GM23338 (cell line): Measurements from ENCODE around the gene PHF10. TPM values are rescaled to one million over a fixed set of nuclear protein-coding genes. Genes with fewer than 3 reads are reported as not detected.

Experiments used
- ATAC-seq: fragments of 200-7000 bp; cut with Tn5 transposase; 3 replicates; pipeline ENCODE4 v1.9.1; 2020
- DNase-seq: peaks from one replicate; pipeline ENCODE4 v3.0.0-alpha.2; 2015; ENCODE audit warnings: low spot score
- H2AFZ ChIP-seq: fragments of 200-600 bp; sonication (generic); 2 replicates; pipeline ENCODE4 v1.8.0; 2016; ENCODE audit warnings: antibody characterized with exemption, mild to moderate bottlenecking, moderate library complexity
- H3F3A ChIP-seq: fragments of 200-600 bp; sonication (generic); replicated peaks from 2 replicates; pipeline ENCODE4 v1.8.0; 2017; ENCODE audit warnings: antibody characterized with exemption, mixed run types, low read depth
- H3K27ac ChIP-seq: fragments of 200-600 bp; sonication (generic); 2 replicates; pipeline ENCODE4 v1.6.1; 2016; ENCODE audit warnings: low read depth
- H3K27me3 ChIP-seq: fragments of 200-600 bp; sonication (generic); 2 replicates; pipeline ENCODE4 v1.8.0; 2016; ENCODE audit warnings: mild to moderate bottlenecking, mixed run types, moderate library complexity; ENCODE audit not compliant: insufficient read depth
- H3K36me3 ChIP-seq: fragments of 200-600 bp; sonication (generic); 2 replicates; pipeline ENCODE4 v1.8.0; 2016; ENCODE audit warnings: mild to moderate bottlenecking; ENCODE audit not compliant: insufficient read depth
- H3K4me1 ChIP-seq: fragments of 200-600 bp; sonication (generic); 2 replicates; pipeline ENCODE4 v1.8.0; 2016; ENCODE audit warnings: mild to moderate bottlenecking, moderate library complexity; ENCODE audit not compliant: insufficient read depth
- H3K4me2 ChIP-seq: fragments of 200-600 bp; sonication (generic); 2 replicates; pipeline ENCODE4 v1.7.1; 2017; ENCODE audit warnings: mixed run types
- H3K4me3 ChIP-seq: fragments of 200-600 bp; sonication (generic); 2 replicates; pipeline ENCODE4 v1.6.1; 2016; ENCODE audit warnings: mixed run types
- H3K79me2 ChIP-seq: fragments of 200-600 bp; sonication (generic); replicated peaks from 2 replicates; pipeline ENCODE4 v1.8.0; 2017; ENCODE audit warnings: mild to moderate bottlenecking; ENCODE audit not compliant: insufficient read depth
- H3K9me2 ChIP-seq: fragments of 200-600 bp; sonication (generic); 2 replicates; pipeline ENCODE4 v1.8.0; 2017; ENCODE audit not compliant: insufficient read depth
- H4K20me1 ChIP-seq: fragments of 200-600 bp; sonication (generic); replicated peaks from 2 replicates; pipeline ENCODE4 v1.8.0; 2017; ENCODE audit warnings: mild to moderate bottlenecking; ENCODE audit not compliant: insufficient read depth
- H3K27ac Mint-ChIP-seq: 2 replicates; pipeline ENCODE4 v1.8.0; 2020; ENCODE audit warnings: inconsistent platforms, mild to moderate bottlenecking, moderate library complexity, mixed read lengths
- H3K27me3 Mint-ChIP-seq: 3 replicates; pipeline ENCODE4 v1.8.0; 2022; ENCODE audit warnings: low read depth, mild to moderate bottlenecking, moderate library complexity, mixed read lengths, inconsistent platforms; ENCODE audit not compliant: insufficient read depth, poor library complexity
- H3K36me3 Mint-ChIP-seq: 3 replicates; pipeline ENCODE4 v1.8.0; 2021; ENCODE audit warnings: low read depth, mild to moderate bottlenecking, inconsistent platforms, moderate library complexity, mixed read lengths
- H3K4me1 Mint-ChIP-seq: 3 replicates; pipeline ENCODE4 v1.8.0; 2020; ENCODE audit warnings: mild to moderate bottlenecking, inconsistent platforms, mixed read lengths
- H3K4me3 Mint-ChIP-seq: 3 replicates; pipeline ENCODE4 v1.8.0; 2021; ENCODE audit warnings: moderate library complexity, mild to moderate bottlenecking, inconsistent platforms, mixed read lengths
- H3K9me3 Mint-ChIP-seq: 3 replicates; pipeline ENCODE4 v1.8.0; 2020; ENCODE audit warnings: moderate library complexity, mild to moderate bottlenecking, inconsistent platforms, mixed read lengths
- CREB1 ChIP-seq: fragments of 250-450 bp; sonication (Bioruptor Pico); IDR thresholded peaks from 2 replicates; pipeline ENCODE4 v1.5.0; 2020; ENCODE audit warnings: low read depth, mild to moderate bottlenecking, moderate library complexity
- EZH2 ChIP-seq: fragments of 200-600 bp; sonication (generic); IDR thresholded peaks from one replicate; pipeline ENCODE4 v1.8.0; 2017; ENCODE audit warnings: antibody characterized with exemption, mild to moderate bottlenecking, low read depth; ENCODE audit not compliant: unreplicated experiment
- EZH2phosphoT487 ChIP-seq: fragments of 200-600 bp; sonication (generic); IDR thresholded peaks from one replicate; pipeline ENCODE4 v1.8.1; 2018; ENCODE audit warnings: antibody characterized with exemption; ENCODE audit not compliant: unreplicated experiment
- JUNB ChIP-seq: IDR thresholded peaks from one replicate; pipeline ENCODE4 v1.6.1; 2016; ENCODE audit warnings: antibody characterized with exemption; ENCODE audit not compliant: unreplicated experiment
- NANOG ChIP-seq: IDR thresholded peaks from 2 replicates; pipeline ENCODE4 v1.6.1; 2016; ENCODE audit warnings: antibody characterized with exemption, borderline replicate concordance
- POLR2AphosphoS5 ChIP-seq: IDR thresholded peaks from 2 replicates; pipeline ENCODE4 v1.6.1; 2016; ENCODE audit warnings: antibody characterized with exemption, low read depth
- STAT1 ChIP-seq: IDR thresholded peaks from one replicate; pipeline ENCODE4 v1.6.1; 2016; ENCODE audit warnings: antibody characterized with exemption; ENCODE audit not compliant: unreplicated experiment
- ZNF114 ChIP-seq: fragments of 250-450 bp; sonication (Bioruptor Pico); IDR thresholded peaks from 2 replicates; pipeline ENCODE4 v1.5.0; 2020; ENCODE audit warnings: mild to moderate bottlenecking, moderate library complexity
- ZNF331 ChIP-seq: fragments of 250-450 bp; sonication (Bioruptor Pico); IDR thresholded peaks from 2 replicates; pipeline ENCODE4 v1.5.0; 2020; ENCODE audit warnings: low read depth, mild to moderate bottlenecking, moderate library complexity
- polyA plus RNA-seq: library from polyadenylated mRNA; unstranded; fragments of >200 nt; fragmentation: Nextera tagmentation; extraction: Ambion mirVana; gene quantifications from 2 replicates; pipeline ENCODE4 v1.2.1, GENCODE V29; 2016
- total RNA-seq: library from RNA; depleted of rRNA; stranded (reverse); fragments of >200 nt; shearing (Covaris generic); gene quantifications from 2 replicates; pipeline ENCODE4 v1.2.3, GENCODE V29; 2014
- TF ChIP-seq, protein P1 (sequence below): IDR thresholded peaks from one replicate; pipeline ENCODE4 v1.6.1; 2018; ENCODE audit warnings: antibody characterized with exemption; ENCODE audit not compliant: unreplicated experiment
- TF ChIP-seq, protein P2 (sequence below): fragments of 250-450 bp; sonication (Bioruptor Pico); IDR thresholded peaks from 2 replicates; pipeline ENCODE4 v1.5.0; 2020; ENCODE audit warnings: mild to moderate bottlenecking, moderate library complexity
- TF ChIP-seq, protein P3 (sequence below), 2 experiments: fragments of 200-600 bp in 1 of 2; sonication (generic) in 1 of 2; conservative IDR thresholded peaks; 2 replicates each; pipeline versions ENCODE4 v1.5.1 to v1.6.1; 2016 to 2017; ENCODE audit warnings: antibody characterized with exemption in 2 of 2, low read depth in 2 of 2, mild to moderate bottlenecking in 2 of 2, moderate library complexity in 1 of 2
- TF ChIP-seq, protein P4 (sequence below): IDR thresholded peaks from 2 replicates; pipeline ENCODE4 v1.6.1; 2016; ENCODE audit warnings: antibody characterized with exemption

The PHF10 gene
- total and polyA plus RNA-seq, 2 experiments from 2014 or later, result 16.5 to 44.7 TPM

DNA sequence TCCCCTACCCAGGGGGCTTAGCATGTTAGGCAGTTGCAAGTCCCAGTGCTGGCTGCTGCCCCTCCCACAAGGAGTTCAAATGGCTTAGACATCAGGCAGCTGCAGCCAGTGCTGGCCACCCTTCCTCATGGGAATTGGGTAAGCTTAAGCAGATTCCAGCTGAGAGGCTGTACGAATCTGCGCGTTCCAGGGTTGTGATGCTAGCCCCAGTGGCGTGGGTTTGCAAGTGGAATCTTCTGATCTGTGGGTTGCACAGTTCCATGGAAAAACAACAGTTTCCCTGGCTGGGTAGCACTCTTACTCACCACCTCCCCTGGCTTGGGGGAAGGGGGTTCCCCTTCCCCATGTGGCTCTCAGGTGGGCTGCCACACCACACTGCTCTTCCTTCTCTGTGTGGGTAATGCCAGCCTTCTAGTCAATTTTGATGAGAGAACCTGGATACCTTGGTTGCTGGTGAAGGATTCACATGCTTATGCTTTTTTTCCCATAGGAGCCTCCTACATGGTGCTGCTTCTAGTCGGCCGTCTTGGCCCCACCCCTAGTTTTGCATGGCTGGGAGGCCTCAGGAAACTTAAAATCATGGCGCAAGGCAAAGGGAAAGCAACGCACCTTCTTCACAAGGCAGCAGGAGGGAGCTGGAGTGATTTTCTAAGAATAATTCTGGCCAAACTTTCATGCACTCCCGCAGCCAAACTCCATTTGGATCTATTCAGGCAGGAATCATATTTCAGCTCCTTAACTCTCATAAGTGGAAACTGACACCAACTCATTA, 14.1 kb upstream of the PHF10 start:
- Histone ChIP-seq H3K27me3 (no peaks in the 10 kb centered on the region), H4K20me1 (no peaks in the 10 kb centered on the region), H3K9me2 (0 out of 2 replicates have a peak, but pooled peaks cover 2% of the 10 kb centered on the region), H3K4me3 (no peak overlapping the region), H3K27ac (no peak overlapping the region), H3K36me3 (no peaks in the 10 kb centered on the region), H3K4me1 (no peaks in the 10 kb centered on the region), H2AFZ (peak overlapping the region; percentile 73), H3K4me2 (no peak overlapping the region), H3F3A (no peaks in the 10 kb centered on the region), H3K79me2 (no peaks in the 10 kb centered on the region; the same call in 1 of the 2 replicates)
- ATAC-seq (peak; percentile 74), DNase-seq (peak; percentile 30)
- no peak overlapping the region for H3K4me3 Mint-ChIP-seq
- H3K9me3 Mint-ChIP-seq, result no peaks in the 10 kb centered on the region
- H3K4me1 Mint-ChIP-seq, result peaks cover 8% of the 10 kb centered on the region; the same call in 2 of the 3 replicates
- no peaks in the 10 kb centered on the region for H3K27me3 Mint-ChIP-seq
- TF ChIP-seq ZNF331 (CRISPR knock-in tag), result no peak
- TF ChIP-seq, protein P1, sequence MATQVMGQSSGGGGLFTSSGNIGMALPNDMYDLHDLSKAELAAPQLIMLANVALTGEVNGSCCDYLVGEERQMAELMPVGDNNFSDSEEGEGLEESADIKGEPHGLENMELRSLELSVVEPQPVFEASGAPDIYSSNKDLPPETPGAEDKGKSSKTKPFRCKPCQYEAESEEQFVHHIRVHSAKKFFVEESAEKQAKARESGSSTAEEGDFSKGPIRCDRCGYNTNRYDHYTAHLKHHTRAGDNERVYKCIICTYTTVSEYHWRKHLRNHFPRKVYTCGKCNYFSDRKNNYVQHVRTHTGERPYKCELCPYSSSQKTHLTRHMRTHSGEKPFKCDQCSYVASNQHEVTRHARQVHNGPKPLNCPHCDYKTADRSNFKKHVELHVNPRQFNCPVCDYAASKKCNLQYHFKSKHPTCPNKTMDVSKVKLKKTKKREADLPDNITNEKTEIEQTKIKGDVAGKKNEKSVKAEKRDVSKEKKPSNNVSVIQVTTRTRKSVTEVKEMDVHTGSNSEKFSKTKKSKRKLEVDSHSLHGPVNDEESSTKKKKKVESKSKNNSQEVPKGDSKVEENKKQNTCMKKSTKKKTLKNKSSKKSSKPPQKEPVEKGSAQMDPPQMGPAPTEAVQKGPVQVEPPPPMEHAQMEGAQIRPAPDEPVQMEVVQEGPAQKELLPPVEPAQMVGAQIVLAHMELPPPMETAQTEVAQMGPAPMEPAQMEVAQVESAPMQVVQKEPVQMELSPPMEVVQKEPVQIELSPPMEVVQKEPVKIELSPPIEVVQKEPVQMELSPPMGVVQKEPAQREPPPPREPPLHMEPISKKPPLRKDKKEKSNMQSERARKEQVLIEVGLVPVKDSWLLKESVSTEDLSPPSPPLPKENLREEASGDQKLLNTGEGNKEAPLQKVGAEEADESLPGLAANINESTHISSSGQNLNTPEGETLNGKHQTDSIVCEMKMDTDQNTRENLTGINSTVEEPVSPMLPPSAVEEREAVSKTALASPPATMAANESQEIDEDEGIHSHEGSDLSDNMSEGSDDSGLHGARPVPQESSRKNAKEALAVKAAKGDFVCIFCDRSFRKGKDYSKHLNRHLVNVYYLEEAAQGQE, result no peak
- TF ChIP-seq, protein P2, sequence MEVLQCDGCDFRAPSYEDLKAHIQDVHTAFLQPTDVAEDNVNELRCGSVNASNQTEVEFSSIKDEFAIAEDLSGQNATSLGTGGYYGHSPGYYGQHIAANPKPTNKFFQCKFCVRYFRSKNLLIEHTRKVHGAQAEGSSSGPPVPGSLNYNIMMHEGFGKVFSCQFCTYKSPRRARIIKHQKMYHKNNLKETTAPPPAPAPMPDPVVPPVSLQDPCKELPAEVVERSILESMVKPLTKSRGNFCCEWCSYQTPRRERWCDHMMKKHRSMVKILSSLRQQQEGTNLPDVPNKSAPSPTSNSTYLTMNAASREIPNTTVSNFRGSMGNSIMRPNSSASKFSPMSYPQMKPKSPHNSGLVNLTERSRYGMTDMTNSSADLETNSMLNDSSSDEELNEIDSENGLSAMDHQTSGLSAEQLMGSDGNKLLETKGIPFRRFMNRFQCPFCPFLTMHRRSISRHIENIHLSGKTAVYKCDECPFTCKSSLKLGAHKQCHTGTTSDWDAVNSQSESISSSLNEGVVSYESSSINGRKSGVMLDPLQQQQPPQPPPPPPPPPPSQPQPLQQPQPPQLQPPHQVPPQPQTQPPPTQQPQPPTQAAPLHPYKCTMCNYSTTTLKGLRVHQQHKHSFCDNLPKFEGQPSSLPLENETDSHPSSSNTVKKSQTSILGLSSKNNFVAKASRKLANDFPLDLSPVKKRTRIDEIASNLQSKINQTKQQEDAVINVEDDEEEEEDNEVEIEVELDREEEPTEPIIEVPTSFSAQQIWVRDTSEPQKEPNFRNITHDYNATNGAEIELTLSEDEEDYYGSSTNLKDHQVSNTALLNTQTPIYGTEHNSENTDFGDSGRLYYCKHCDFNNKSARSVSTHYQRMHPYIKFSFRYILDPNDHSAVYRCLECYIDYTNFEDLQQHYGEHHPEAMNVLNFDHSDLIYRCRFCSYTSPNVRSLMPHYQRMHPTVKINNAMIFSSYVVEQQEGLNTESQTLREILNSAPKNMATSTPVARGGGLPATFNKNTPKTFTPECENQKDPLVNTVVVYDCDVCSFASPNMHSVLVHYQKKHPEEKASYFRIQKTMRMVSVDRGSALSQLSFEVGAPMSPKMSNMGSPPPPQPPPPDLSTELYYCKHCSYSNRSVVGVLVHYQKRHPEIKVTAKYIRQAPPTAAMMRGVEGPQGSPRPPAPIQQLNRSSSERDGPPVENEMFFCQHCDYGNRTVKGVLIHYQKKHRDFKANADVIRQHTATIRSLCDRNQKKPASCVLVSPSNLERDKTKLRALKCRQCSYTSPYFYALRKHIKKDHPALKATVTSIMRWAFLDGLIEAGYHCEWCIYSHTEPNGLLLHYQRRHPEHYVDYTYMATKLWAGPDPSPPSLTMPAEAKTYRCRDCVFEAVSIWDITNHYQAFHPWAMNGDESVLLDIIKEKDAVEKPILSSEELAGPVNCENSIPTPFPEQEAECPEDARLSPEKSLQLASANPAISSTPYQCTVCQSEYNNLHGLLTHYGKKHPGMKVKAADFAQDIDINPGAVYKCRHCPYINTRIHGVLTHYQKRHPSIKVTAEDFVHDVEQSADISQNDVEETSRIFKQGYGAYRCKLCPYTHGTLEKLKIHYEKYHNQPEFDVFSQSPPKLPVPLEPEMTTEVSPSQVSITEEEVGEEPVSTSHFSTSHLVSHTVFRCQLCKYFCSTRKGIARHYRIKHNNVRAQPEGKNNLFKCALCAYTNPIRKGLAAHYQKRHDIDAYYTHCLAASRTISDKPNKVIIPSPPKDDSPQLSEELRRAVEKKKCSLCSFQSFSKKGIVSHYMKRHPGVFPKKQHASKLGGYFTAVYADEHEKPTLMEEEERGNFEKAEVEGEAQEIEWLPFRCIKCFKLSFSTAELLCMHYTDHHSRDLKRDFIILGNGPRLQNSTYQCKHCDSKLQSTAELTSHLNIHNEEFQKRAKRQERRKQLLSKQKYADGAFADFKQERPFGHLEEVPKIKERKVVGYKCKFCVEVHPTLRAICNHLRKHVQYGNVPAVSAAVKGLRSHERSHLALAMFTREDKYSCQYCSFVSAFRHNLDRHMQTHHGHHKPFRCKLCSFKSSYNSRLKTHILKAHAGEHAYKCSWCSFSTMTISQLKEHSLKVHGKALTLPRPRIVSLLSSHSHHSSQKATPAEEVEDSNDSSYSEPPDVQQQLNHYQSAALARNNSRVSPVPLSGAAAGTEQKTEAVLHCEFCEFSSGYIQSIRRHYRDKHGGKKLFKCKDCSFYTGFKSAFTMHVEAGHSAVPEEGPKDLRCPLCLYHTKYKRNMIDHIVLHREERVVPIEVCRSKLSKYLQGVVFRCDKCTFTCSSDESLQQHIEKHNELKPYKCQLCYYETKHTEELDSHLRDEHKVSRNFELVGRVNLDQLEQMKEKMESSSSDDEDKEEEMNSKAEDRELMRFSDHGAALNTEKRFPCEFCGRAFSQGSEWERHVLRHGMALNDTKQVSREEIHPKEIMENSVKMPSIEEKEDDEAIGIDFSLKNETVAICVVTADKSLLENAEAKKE, result no peak
- TF ChIP-seq NANOG, result no peak
- TF ChIP-seq, protein P3, sequence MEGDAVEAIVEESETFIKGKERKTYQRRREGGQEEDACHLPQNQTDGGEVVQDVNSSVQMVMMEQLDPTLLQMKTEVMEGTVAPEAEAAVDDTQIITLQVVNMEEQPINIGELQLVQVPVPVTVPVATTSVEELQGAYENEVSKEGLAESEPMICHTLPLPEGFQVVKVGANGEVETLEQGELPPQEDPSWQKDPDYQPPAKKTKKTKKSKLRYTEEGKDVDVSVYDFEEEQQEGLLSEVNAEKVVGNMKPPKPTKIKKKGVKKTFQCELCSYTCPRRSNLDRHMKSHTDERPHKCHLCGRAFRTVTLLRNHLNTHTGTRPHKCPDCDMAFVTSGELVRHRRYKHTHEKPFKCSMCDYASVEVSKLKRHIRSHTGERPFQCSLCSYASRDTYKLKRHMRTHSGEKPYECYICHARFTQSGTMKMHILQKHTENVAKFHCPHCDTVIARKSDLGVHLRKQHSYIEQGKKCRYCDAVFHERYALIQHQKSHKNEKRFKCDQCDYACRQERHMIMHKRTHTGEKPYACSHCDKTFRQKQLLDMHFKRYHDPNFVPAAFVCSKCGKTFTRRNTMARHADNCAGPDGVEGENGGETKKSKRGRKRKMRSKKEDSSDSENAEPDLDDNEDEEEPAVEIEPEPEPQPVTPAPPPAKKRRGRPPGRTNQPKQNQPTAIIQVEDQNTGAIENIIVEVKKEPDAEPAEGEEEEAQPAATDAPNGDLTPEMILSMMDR (conservative IDR thresholded peaks at IDR 0.05; ENCODE audit: low read depth in 2 of 2), result no peak
- TF ChIP-seq JUNB, result no peak
- TF ChIP-seq, protein P4, sequence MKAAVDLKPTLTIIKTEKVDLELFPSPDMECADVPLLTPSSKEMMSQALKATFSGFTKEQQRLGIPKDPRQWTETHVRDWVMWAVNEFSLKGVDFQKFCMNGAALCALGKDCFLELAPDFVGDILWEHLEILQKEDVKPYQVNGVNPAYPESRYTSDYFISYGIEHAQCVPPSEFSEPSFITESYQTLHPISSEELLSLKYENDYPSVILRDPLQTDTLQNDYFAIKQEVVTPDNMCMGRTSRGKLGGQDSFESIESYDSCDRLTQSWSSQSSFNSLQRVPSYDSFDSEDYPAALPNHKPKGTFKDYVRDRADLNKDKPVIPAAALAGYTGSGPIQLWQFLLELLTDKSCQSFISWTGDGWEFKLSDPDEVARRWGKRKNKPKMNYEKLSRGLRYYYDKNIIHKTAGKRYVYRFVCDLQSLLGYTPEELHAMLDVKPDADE, result no peak
- no peak for TF ChIP-seq EZH2phosphoT487
- no peak for TF ChIP-seq POLR2AphosphoS5
- no peak for TF ChIP-seq STAT1
- TF ChIP-seq CREB1 (CRISPR knock-in tag), result no peak
- TF ChIP-seq EZH2, result no peak
- no peak for TF ChIP-seq ZNF114 (CRISPR knock-in tag)
- no peaks in the 10 kb centered on the region for H3K36me3 Mint-ChIP-seq
- no peak overlapping the region; the same call in 1 of the 2 replicates for H3K27ac Mint-ChIP-seq
